HG02763 (cell line): Measurements from ENCODE around the gene GALR2.

Experiments
- ATAC-seq: cut with Tn5 transposase; IDR thresholded peaks from one replicate; pipeline ENCODE4 v1.9.1; 2021; ENCODE audit warnings: mild to moderate bottlenecking, moderate library complexity; ENCODE audit not compliant: unreplicated experiment

Gene GALR2

DNA sequence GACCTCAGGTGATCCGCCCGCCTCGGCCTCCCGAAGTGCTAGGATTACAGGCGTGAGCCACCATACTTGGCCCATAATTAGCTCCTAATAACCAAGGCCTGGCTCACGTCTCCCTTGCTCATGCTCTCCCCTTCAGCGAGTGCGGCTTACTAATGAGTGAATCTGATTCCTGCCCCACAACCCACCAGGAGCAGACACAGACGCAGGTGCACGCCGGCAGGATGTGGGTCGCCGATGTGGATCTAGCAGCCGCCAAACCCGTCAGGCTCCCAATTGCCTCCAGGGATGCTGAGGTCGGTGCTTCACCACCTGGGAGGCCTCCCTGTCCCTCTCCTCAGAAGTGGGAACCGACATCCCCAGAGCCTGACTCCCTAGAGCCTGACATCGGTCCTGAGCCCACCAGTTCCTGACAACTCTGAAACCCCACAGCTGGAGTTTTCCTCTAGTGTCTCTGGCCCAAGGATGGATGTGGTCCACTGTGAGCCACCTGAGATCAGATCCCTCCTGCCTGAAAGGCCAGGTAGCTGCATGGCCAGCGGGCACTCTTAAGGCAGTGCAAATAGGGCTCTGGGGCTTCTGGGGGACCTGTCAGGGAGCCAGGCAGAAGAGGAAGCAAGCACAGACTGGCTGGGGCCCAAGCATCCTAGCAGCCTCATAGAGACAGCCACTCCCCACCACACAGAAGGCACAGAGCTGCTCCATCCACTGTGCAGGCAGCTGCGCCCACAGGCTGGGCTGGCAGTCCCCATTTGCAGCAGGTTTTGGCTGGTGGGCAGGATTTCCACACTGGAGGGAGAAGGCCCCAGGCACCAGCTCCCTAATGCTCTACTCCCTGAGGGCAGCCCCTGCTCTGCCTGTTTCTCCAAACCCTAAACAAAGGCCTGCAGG lies 18.2 kb downstream of the GALR2 start:
- no peak for ATAC-seq

DNA sequence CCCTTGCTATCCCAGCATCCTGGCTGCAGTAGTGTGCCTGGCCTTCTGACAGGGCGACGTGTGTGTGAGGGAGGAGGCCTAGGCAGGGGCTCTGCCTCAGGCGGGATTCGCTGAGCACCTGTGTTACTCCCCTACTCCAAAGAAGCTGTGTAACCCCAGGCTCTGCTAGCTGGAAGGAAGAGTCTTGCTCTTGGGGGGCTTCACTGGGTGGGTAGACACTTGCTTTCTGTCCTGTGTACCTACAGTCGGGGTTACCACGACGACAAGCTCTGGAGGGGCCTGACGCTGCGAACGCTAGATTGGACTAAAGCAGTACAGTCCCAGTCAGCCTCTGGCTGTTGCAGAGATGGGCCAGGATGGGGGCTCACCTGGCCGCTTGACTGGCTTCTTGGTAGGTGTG lies 19.5 kb downstream of the GALR2 start:
- ATAC-seq: no peak

DNA sequence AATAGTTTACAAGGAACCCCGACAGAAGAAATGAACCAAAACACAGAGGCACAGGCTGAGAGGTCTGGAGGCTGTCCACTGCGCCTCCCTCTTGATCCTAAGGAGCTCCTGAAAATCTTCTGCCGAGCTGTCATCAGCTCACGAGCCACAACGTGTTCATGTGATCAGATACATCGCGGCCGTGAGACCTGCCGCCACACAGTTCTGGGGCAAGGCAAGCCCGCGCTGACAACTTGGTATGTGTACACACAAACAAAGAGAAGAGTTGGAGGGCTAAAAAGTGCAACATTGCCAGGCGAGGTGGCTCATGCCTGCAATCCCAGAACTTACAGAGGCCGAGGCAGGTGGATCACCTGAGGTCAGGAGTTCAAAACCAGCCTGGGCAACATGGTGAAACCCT lies 21.4 kb downstream of the GALR2 start:
- no peak for ATAC-seq

GRCh38 chr17:76097716-76098295 lies 23.2 kb downstream of the GALR2 start:
- no peak for ATAC-seq

GRCh38 chr17:76102944-76103273 lies 28.3 kb downstream of the GALR2 start:
- ATAC-seq: no peak

DNA sequence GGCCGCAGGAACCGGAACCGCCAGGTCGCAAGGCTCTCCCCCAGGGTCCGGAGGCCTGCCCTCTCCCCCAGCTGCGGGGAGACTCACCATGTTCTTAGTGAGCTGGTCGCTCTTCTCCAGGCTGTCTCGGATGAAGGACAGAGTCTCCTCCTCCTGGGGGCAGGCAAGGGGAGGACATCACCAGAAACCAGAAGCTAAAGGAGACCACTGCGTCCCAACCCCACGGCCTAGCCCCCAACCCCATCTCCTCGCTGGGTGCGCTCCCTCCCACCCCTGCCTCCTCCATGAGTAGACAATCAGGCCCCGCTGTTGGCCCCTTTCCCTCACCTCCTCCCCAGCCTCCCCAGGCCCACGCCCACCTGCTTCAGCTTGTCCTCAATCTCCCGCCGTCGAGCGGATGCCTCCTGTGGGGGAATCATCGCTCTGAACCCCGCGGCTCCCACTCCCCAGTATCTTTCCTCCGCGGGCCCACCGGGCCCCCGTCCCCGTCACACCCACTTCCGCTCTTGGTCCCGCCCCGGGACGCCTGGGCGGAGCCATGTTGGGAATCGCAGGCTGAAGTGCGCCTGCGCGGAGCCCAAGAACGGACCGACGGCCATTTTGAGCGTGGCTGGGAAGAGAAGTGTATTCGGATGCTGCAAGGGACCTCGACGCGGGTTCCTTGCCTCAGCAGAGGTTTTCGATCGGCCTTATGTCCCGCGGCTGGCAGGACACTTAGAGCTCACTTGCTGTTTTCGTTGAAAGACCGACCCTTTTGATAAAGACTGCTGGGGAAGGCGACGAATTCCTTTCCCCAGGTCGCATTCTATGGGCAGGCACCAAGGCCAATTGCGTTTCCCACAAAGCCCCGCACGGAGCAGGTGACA lies 28.9 kb downstream of the GALR2 start, which contains the start of gene EXOC7:
TSS of gene EXOC7 (minus strand) at position 514 of the 866 bp plus-strand sequence. CDS start at position 419, 95 bp downstream.
- peak; percentile 86 for ATAC-seq

DNA sequence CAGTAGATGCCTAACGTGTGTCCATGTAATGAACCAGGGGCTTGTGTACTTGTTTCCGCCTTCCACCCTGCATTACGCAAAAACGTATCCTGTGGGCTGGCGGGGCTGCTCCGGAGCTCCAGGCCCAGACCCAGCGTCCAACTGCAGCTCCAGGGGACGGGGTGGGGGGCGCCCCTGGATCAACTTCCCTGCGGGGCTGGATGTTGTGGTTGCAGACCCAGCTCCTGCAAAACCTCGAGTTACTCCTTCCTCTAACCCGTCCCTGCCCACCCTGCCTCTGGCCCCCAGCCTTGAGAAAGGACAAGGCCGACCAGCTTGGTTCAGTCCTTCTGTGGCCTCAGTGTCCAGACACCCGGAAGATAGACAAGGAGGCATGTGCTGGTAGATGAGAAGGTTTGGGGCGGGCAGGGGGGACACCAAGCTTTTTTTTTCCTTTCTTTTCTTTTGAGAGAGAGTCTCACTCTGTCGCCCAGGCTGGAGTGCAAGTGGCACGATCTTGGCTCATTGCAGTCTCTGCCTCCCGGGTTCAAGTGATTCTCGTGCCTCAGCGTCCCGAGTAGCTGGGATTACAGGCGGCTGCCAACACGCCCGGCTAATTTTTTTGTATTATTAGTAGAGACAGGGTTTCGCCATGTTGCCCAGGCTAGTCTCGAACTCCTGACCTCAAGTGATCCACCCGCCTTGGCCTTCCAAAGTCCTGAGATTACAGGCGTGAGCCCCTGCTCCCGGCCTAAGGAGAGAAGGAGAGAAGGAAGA lies 29.7 kb downstream of the GALR2 start:
- no peak for ATAC-seq

DNA sequence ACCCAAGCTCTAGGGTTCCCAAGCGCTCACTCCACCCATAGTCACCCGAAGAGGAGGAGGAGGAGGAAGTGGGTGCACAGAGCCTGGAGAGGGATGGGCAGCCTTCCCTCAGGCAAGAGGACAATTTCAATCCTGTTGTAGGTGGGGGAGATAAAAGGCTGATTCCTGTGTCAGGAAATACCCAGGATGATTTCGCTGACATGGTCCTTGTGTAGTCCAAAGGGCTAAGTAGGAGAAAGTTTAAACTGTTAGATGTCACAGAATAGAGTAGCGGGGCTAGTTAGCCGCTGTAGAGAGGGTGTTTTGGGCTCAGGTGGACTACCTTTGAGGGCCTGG lies 30.3 kb downstream of the GALR2 start:
- ATAC-seq: no peak

GRCh38 chr17:76106703-76107102 lies 32.1 kb downstream of the GALR2 start:
- no peak for ATAC-seq

DNA sequence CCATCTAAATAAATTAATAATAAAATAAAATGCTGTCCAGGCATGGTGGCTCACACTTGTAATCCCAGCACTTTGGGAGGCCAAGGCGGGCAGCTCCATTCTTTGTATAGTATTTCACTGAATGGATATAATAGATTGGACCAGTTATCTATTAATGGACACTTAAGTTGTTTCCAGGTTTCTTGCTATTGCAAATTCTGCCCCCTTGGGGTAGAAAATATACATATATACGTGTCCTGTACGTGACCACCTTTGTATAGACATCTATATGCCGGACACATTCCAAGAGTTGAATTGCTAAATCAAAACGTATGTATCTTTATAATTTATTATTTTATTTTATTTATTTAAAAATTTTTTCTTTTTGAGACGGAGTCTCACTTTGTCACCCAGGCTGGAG lies 32.9 kb downstream of the GALR2 start:
- no peak for ATAC-seq

DNA sequence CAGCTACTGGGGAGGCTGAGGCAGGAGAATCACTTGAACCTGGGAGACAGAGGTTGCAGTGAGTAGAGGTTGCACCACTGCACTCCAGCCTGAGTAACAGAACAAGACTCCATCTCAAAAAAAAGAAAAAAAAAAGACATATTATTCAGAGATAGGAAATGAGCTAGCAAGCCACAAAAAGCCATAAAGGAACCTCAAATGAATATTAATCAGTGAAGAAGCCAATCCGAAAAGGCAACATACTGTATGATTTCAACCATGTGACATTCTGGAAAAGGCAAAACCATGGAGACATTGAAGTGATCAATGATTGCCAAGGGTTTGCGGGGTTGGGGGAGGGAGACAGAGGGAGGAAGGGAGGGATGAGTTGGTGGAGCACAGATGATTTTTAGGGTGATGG lies 37.4 kb downstream of the GALR2 start:
- ATAC-seq: no peak

DNA sequence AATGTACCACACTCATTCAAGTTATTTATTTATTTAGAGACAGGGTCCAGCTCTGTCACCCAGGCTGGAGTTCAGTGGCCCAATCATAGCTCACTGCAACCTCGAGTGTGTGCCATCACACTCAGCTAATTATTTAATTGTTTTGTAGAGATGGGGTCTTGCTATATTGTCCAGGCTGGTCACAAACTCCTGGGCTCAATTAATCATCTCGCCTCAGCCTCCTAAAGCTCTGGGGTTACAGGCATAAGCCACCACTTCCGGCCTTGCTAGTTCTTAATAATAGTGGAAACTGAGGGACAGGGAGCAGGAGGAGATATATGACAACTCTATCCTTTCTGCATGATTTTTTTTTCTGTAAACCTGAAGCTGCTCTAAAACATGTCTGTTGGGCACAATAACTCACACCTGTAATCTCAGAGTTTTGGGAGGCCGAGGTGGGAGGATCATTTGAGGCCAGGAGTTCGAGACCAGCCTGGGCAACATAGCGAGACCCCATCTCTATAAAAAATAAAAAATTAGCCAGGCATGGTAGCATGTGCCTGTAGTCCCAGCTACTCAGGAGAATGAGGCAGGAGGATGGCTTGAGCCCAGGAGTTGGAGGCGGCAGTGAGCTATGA lies 40.7 kb downstream of the GALR2 start:
- no peak for ATAC-seq

DNA sequence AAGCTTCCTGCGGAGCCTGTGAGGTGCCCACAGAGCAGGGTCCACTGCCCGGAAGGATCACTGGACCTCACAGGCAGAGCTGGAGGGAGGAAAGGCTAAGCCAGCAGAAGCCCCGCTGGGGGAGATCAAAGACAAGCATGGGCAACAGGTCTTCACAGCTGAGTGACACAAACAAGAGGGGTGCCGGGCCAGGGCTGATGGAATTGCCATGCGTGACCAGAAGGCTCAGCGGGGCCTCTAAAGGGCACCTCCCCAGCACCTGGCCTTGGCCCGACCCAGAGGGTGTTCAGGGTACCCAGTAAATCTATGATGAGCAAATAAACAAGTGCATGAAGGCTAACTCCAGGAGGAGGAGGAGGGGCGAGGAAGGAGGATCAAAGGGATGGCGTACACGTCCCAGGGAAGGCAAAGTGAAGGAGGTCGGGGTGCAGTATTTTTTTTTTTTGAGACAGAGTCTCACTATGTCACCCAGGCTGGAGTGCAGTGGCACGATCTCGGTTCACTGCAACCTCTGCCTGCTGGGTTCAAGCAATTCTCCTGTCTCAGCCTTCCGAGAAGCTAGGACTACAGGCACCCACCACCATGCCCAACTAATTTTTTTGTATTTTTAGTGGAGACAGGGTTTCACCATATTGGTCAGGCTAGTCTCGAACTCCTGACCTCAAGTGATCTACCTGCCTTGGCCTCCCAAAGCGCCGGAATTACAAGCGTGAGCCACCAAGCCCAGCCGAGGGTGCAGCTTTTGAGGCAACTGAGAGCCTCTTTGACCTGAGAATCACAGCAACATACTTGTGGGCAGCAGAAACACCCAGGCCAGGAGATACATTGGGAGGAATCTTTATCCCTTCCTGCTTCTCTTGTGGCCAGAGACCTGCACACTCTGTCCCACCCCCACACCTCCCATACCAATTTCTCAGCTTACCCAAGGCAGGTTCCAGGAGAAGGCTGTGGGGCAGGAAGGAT lies 45.1 kb downstream of the GALR2 start:
- no peak for ATAC-seq

DNA sequence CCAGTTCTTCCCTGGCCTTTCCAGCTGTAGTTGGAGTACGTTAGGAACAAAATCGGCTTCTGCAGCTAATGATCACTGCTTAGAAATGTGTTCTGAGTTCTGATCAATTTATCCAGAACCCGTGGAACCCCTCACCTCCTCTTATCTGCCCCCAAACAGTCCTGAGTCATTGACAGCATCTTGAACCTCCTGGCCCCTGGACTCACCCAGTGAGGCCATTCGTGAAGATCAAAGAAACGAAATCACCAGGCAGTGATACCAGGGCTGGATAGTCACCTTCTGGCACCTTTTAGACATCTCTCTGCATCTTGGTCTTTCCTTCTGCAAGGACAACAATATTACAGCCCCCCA lies 46.1 kb downstream of the GALR2 start:
- ATAC-seq: no peak

GRCh38 chr17:76121932-76122430 lies 47.4 kb downstream of the GALR2 start:
- no peak for ATAC-seq

GRCh38 chr17:76122431-76123190 lies 48.0 kb downstream of the GALR2 start:
- ATAC-seq: no peak

GRCh38 chr17:76123191-76123499 lies 48.6 kb downstream of the GALR2 start:
- ATAC-seq: no peak

GRCh38 chr17:76123749-76124581 lies 49.4 kb downstream of the GALR2 start:
- ATAC-seq: no peak
